Measurements from ENCODE around the gene RPL18A.

DNA sequence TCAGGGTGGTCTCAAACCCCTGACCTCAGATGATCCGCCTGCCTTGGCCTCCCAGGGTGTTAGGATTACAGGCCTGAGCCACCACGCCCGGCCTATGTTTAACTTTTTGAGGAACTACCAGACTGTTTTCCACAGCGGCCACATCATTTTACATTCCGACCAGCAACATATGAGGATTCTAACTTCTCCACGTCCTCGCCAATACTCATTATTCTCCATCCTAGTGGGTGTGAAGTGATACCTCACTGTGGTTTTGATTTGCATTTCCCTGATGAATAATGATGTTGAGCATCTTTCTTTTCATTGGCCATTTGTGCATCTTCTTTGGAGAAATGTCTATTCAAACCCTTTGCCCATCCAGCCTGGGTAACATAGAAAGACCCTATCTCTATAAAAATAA is 26.8 kb downstream of the RPL18A start:
- TF ChIP-seq, protein P1, sequence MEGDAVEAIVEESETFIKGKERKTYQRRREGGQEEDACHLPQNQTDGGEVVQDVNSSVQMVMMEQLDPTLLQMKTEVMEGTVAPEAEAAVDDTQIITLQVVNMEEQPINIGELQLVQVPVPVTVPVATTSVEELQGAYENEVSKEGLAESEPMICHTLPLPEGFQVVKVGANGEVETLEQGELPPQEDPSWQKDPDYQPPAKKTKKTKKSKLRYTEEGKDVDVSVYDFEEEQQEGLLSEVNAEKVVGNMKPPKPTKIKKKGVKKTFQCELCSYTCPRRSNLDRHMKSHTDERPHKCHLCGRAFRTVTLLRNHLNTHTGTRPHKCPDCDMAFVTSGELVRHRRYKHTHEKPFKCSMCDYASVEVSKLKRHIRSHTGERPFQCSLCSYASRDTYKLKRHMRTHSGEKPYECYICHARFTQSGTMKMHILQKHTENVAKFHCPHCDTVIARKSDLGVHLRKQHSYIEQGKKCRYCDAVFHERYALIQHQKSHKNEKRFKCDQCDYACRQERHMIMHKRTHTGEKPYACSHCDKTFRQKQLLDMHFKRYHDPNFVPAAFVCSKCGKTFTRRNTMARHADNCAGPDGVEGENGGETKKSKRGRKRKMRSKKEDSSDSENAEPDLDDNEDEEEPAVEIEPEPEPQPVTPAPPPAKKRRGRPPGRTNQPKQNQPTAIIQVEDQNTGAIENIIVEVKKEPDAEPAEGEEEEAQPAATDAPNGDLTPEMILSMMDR (IDR thresholded peaks at IDR 0.05), result no peak
- TF ChIP-seq EZH2phosphoT487 (IDR thresholded peaks at IDR 0.05), result no peak

Data from neural progenitor cell (in vitro differentiated cells).